HepG2 (cell line): ENCODE data around the gene RAB30. TPM values are rescaled to one million over a fixed set of nuclear protein-coding genes. Genes with fewer than 3 reads are reported as not detected.

Experiments used
- ATAC-seq: fragments of 200-7000 bp; cut with Tn5 transposase; 3 replicates; pipeline ENCODE4 v1.9.1; 2020; ENCODE audit warnings: mild to moderate bottlenecking, moderate library complexity
- BruUV-seq: library from RNA; stranded (reverse); fragments of 400-500 nt; replicated peaks from 2 replicates; lab custom pipeline; 2021; lab: Mats Ljungman, UMichigan
- CTCF ChIA-PET: fragments of 300-600 bp; formaldehyde crosslinking; extraction: SDS; loops from one replicate; lab custom pipeline; 2021; ENCODE audit warnings: low total read pairs, inconsistent platforms, low intra/inter-chr PET ratio; lab: Yijun Ruan, JAX
- POLR2A ChIA-PET: fragments of 350-600 bp; sonication (Branson Sonifier 250); formaldehyde crosslinking; loops from one replicate; lab custom pipeline; 2020; ENCODE audit warnings: antibody characterized with exemption, inconsistent platforms; lab: Yijun Ruan, JAX
- DNase-seq: peaks from one replicate; pipeline ENCODE4 v3.0.0-alpha.2; 2015; ENCODE audit warnings: low spot score
- FAIRE-seq: peaks from 3 replicates; lab custom pipeline; 2011; peaks lifted over from hg19 to GRCh38; lab: Jason Lieb, UNC
- H2AFZ ChIP-seq: one replicate; pipeline ENCODE4 v1.6.1; 2011; ENCODE audit warnings: low read length, inconsistent platforms
- H3K27ac ChIP-seq: fragments of 300-600 bp; 3 replicates; pipeline ENCODE4 v1.8.0; 2011; ENCODE audit warnings: mixed run types, mild to moderate bottlenecking, mixed read lengths, low read length, inconsistent platforms; ENCODE audit not compliant: insufficient read depth; ENCODE audit errors: extremely low read length
- H3K27me3 ChIP-seq, 2 experiments: fragments of 200-600 bp in 1 of 2; 2 replicates in 1 of 2; 3 replicates in 1 of 2; pipeline versions ENCODE4 v1.6.0 to v1.8.0; 2011; ENCODE audit warnings: low read length in 2 of 2, mild to moderate bottlenecking in 2 of 2, moderate library complexity in 2 of 2, inconsistent platforms in 1 of 2; ENCODE audit not compliant: insufficient read depth in 2 of 2, control insufficient read depth in 1 of 2
- H3K36me3 ChIP-seq, 2 experiments: fragments of 200-600 bp in 1 of 2; replicated peaks in 1 of 2; 2 replicates in 1 of 2; 3 replicates in 1 of 2; pipeline versions ENCODE4 v1.5.1 to v1.8.0; 2011; ENCODE audit warnings: low read length in 2 of 2, inconsistent platforms in 1 of 2; ENCODE audit not compliant: insufficient read depth in 2 of 2, control insufficient read depth in 1 of 2
- H3K4me1 ChIP-seq: 2 replicates; pipeline ENCODE4 v1.5.1; 2012; ENCODE audit warnings: low read length, inconsistent platforms; ENCODE audit not compliant: insufficient read depth
- H3K4me2 ChIP-seq: 2 replicates; pipeline ENCODE4 v1.6.0; 2011; ENCODE audit warnings: low read depth, low read length, inconsistent platforms
- H3K4me3 ChIP-seq, 3 experiments: fragments of 200-600 bp in 1 of 3; sonication (generic), shearing (Covaris generic) in 1 of 3; replicated peaks in 1 of 3; 2 replicates each; pipeline ENCODE4 v1.5.1; 2011 to 2016; ENCODE audit warnings: low read length in 3 of 3, inconsistent platforms in 2 of 3, low read depth in 2 of 3, mild to moderate bottlenecking in 2 of 3, control low read depth in 1 of 3, mixed read lengths in 1 of 3; ENCODE audit not compliant: insufficient read depth in 1 of 3
- H3K79me2 ChIP-seq: one replicate; pipeline ENCODE4 v1.6.1; 2011; ENCODE audit warnings: low read length, inconsistent platforms; ENCODE audit not compliant: insufficient read depth
- H3K9ac ChIP-seq: 2 replicates; pipeline ENCODE4 v1.6.0; 2011; ENCODE audit warnings: mild to moderate bottlenecking, low read depth, low read length, inconsistent platforms; ENCODE audit not compliant: insufficient read depth
- H3K9me3 ChIP-seq: 2 replicates; pipeline ENCODE4 v1.5.1; 2012; ENCODE audit warnings: mild to moderate bottlenecking, low read length
- H4K20me1 ChIP-seq: 2 replicates; pipeline ENCODE4 v1.6.0; 2011; ENCODE audit warnings: inconsistent platforms, mild to moderate bottlenecking, low read length, moderate library complexity; ENCODE audit not compliant: insufficient read depth
- ARID2 ChIP-seq: sonication (generic); formaldehyde crosslinking; IDR thresholded peaks from 2 replicates; pipeline ENCODE4 v1.8.1; 2022; ENCODE audit warnings: mild to moderate bottlenecking, missing genetic modification reagents, borderline replicate concordance
- ASH2L ChIP-seq: fragments of 300-600, 200-600 bp; sonication (generic); IDR thresholded peaks from 2 replicates; pipeline ENCODE4 v1.7.0; 2017; ENCODE audit warnings: low read depth, mild to moderate bottlenecking, moderate library complexity, mixed read lengths, low read length; ENCODE audit not compliant: insufficient read length
- CEBPB ChIP-seq: IDR thresholded peaks from 2 replicates; pipeline ENCODE4 v1.6.1; 2011; ENCODE audit warnings: low read depth, low read length, improper control_type of control experiment, borderline replicate concordance
- ETS1 ChIP-seq: sonication (generic); formaldehyde crosslinking; IDR thresholded peaks from 2 replicates; pipeline ENCODE4 v1.4.0; 2020; ENCODE audit warnings: missing genetic modification reagents
- NKX3-1 ChIP-seq: sonication (generic); formaldehyde crosslinking; IDR thresholded peaks from 2 replicates; pipeline ENCODE4 v1.5.0; 2020; ENCODE audit warnings: missing genetic modification reagents
- RBFOX2 ChIP-seq: fragments of 200-400 bp; formaldehyde crosslinking; IDR thresholded peaks from 2 replicates; pipeline ENCODE4 v1.6.1; 2017; ENCODE audit warnings: low read depth, mild to moderate bottlenecking, low read length
- THAP7 ChIP-seq: sonication (generic); formaldehyde crosslinking; IDR thresholded peaks from 2 replicates; pipeline ENCODE4 v1.8.1; 2023; ENCODE audit warnings: mild to moderate bottlenecking, missing genetic modification reagents
- ZFP62 ChIP-seq: sonication (generic); formaldehyde crosslinking; IDR thresholded peaks from 2 replicates; pipeline ENCODE4 v1.4.0; 2020; ENCODE audit warnings: missing genetic modification reagents
- ZNF280D ChIP-seq: sonication (generic); formaldehyde crosslinking; IDR thresholded peaks from 2 replicates; pipeline ENCODE4 v1.5.1; 2020; ENCODE audit warnings: mild to moderate bottlenecking, missing genetic modification reagents
- ZNF605 ChIP-seq: sonication (generic); formaldehyde crosslinking; IDR thresholded peaks from 2 replicates; pipeline ENCODE4 v1.8.0; 2022; ENCODE audit warnings: mild to moderate bottlenecking, missing genetic modification reagents
- ZNF639 ChIP-seq: conservative IDR thresholded peaks from 2 replicates; pipeline ENCODE4 v1.6.1; 2018; ENCODE audit warnings: missing genetic modification reagents
- ZNF770 ChIP-seq: sonication (generic); formaldehyde crosslinking; IDR thresholded peaks from 2 replicates; pipeline ENCODE4 v1.5.0; 2020; ENCODE audit warnings: mild to moderate bottlenecking, missing genetic modification reagents
- ZNF878 ChIP-seq: sonication (generic); formaldehyde crosslinking; IDR thresholded peaks from 2 replicates; pipeline ENCODE4 v1.8.1; 2023; ENCODE audit warnings: mild to moderate bottlenecking, missing genetic modification reagents, moderate library complexity
- WGBS: methylation state at CpG from one replicate; pipeline ENCODE4 v1.1.6; 2017; ENCODE audit warnings: low lambda C conversion rate; 5-methylcytosine and 5-hydroxymethylcytosine counted together
- in situ Hi-C: cut with HindIII; loops from 2 replicates; pipeline ENCODE4 v1.10.0; 2017; ENCODE audit warnings: low pct_unique_long_range_greater_than_20kb; ENCODE audit not compliant: extremely low pct_ligation_motif_present
- intact Hi-C: fragments of 100-400 bp; cut with micrococcal nuclease; formaldehyde crosslinking; loops from one replicate; pipeline ENCODE4 v1.10.0; 2022; ENCODE audit not compliant: unreplicated experiment
- polyA plus RNA-seq, 8 experiments: library from polyadenylated mRNA; depleted of rRNA in 3 of 8; stranded (reverse) in 7 of 8; unstranded in 1 of 8; fragments of >200 nt; fragmentation: Illumina TruSeq in 4 of 8; extraction: Trizol in 4 of 8; gene quantifications; 2 replicates each; pipeline versions ENCODE4 v1.2.1 to v1.2.3, GENCODE V29; 2011 to 2016; ENCODE audit warnings: low read depth in 4 of 8, missing spikeins in 1 of 8, mixed read lengths in 1 of 8; ENCODE audit not compliant: insufficient read depth in 1 of 8
- total RNA-seq, 5 experiments: library from RNA; depleted of rRNA; stranded (reverse); fragments of >200 nt; fragmentation: Illumina TruSeq; extraction: Trizol; gene quantifications; 2 replicates each; pipeline ENCODE4 v1.2.3, GENCODE V29; 2016; ENCODE audit warnings: low read depth in 1 of 5

RAB30 gene
- total and polyA plus RNA-seq, 2 of the 13 experiments (the other 11 are each of a cell fraction or from before 2014, with no cell fraction given) = 3.7 to 5.0 TPM

GRCh38 chr11:83072350-83073242, 899 bp upstream of the RAB30 start:
- POLR2A ChIA-PET = interaction anchor here (0.6 to 7.3 kb wide), 18 partner anchors 9 to 172 kb away, joined by 3 to 67 read pairs (median 6); partner anchors contain the start of genes DDIAS, PCF11 and PRCP
- CTCF ChIA-PET = no interaction called here
- FAIRE-seq (no peak), ATAC-seq (no peak), DNase-seq (no peak)
- H3K27ac ChIP-seq = peak overlapping the region; percentile 88
- intact Hi-C loops = loop anchor here (5.0 kb wide), 2 partner anchors 45 to 145 kb away; no protein-coding TSS in a partner anchor
- H3K9me3 ChIP-seq = no peaks in the 10 kb centered on the region
- peak overlapping the region; percentile 97 for H3K9ac ChIP-seq
- WGBS = 7% methylated on average over 30 of the region's 31 CpGs
- in situ Hi-C loops = loop anchor here (5.0 kb wide), 1 partner anchor 170 kb away; the partner anchor contains the start of genes DDIAS and PRCP
- peak overlapping the region; percentile 82 to 92 (median 89) for H3K4me3 ChIP-seq
- peaks cover 41% of the 10 kb centered on the region for H3K79me2 ChIP-seq
- H3K27me3 ChIP-seq = no peaks in the 10 kb centered on the region; a peak in 1 of 5 replicates
- no peaks in the 10 kb centered on the region; a peak in 1 of 5 replicates for H3K36me3 ChIP-seq
- H3K4me1 ChIP-seq = peaks cover 52% of the 10 kb centered on the region
- H2AFZ ChIP-seq = no peak overlapping the region
- H3K4me2 ChIP-seq = peak overlapping the region; percentile 89
- H4K20me1 ChIP-seq = no peaks in the 10 kb centered on the region; the same call in 1 of the 2 replicates
- TSS peak; percentile 81 for BruUV-seq
- TF ChIP-seq NKX3-1 (no peak), ZNF280D (0 out of 2 replicates have a peak, but pooled peaks have one; percentile 4), ZNF605 (no peak), CEBPB (no peak), ZNF639 (CRISPR knock-in tag) (no peak), ARID2 (CRISPR knock-in tag) (peak; percentile 7; the same call in 1 of the 2 replicates), RBFOX2 (peak; percentile 16; the same call in 1 of the 2 replicates), ZFP62 (CRISPR knock-in tag) (no peak), ZNF770 (peak; percentile 97), ZNF878 (peak; percentile 62; the same call in 1 of the 2 replicates), THAP7 (CRISPR knock-in tag) (no peak), ETS1 (CRISPR knock-in tag) (no peak), ASH2L (peak; percentile 28)
